Forelimb muscle (tissue), 1 donor: ENCODE measurements around the gene LRMDA. TPM values are rescaled to one million over a fixed set of nuclear protein-coding genes. Genes with fewer than 3 reads are reported as not detected.
"Not testable (repeated sequence)": the region's sequence is repeated elsewhere in the genome, so short reads cannot be mapped to it uniquely, and the experiment has no call there.

ENCODE experiments used
- DNase-seq: peaks from one replicate; pipeline ENCODE4 v3.0.0-alpha.2; 2013; ENCODE audit warnings: low read depth
- polyA plus RNA-seq: library from polyadenylated mRNA; unstranded; fragments of 120-200 nt; gene quantifications from one replicate; pipeline ENCODE4 v1.2.1, GENCODE V29; 2013; ENCODE audit not compliant: insufficient read length

The LRMDA gene
- polyA plus RNA-seq, 1 donor = 5.1 TPM

GRCh38 chr10:76488602-76489001 lies 1057.2 kb downstream of the LRMDA start:
- no peak for DNase-seq

- DNase-seq = no peak
Observed at GRCh38 chr10:76491216-76491615, 1059.8 kb downstream of the LRMDA start.

- DNase-seq = no peak
Observed at GRCh38 chr10:76492026-76492425, 1060.6 kb downstream of the LRMDA start.

DNA sequence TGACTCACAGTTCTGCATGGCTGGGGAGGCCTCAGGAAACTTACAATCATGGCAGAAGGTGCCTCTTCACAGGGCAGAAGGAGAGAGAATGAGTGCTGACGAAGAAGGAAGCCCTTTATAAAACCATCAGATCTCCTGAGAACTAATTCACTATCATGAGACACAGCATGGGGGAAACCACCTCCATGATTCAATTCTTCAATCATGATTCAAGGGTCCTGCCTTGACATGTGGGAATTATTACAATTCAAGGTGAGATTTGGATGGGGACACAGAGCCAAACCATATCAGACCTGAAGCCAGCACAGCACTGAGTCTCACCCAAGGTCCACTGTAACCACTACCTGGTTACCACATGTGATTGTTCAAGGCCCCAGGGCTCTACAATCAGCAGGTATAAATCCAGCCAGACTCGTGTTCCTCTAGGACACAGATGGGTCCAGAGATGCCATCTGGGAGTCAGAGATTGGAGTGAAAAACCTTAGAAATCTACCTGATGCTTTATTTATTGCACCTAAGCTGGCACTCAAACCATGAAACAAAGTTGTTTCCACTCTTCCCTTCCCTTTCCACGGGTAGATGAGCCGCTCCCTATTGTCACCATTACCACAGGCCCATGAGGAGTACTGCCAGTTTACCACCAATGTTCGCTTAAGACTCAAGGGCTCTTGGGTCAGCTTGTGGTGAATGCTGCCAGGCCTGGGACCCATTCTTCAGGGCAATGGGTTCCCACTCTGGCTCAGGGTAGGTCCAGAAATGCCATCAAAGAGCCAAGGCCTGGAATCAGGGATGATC lies 1061.5 kb downstream of the LRMDA start:
- DNase-seq = no peak

- DNase-seq = no peak
Observed at GRCh38 chr10:76497666-76498065, 1066.2 kb downstream of the LRMDA start.

DNA sequence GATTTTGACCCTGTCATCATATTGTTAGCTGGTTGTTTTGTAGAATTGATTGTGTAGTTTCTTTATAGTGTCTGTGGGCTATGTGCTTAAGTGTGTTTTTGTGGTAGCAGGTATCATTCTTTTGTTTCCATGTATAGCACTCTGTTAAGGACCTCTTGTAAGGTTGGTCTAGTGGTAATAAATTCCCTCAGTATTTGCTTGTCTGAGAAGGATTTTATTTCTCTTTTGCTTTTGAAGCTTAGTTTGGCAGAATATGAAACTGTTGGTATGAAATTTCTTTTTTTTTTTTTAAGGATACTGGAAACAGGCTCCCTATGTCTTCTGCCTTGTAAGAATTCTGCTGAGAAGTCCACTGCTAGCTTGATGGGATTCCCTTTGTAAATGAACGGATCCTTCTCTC lies 1073.4 kb downstream of the LRMDA start:
- no peak for DNase-seq

DNA sequence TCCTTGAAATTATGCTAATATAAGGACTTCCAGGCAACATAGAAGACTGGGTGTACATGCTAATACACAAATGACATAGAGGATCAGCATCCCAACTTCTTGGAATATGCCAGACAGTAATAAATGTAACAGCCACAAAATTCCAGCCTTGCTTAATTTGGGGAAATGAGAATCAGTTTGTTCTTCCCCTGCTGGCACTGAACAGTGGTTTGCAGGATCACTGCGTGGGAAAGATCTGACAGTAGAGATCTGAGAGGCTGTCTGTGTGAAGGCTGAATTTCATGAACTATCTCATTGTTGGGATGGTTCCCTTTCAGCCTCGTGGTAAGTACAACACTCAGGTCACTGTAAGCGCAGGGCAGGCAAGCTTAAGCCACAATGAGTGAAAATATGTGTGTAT lies 1078.0 kb downstream of the LRMDA start:
- no peak for DNase-seq

- no peak for DNase-seq
Observed at GRCh38 chr10:76514321-76514720, 1082.9 kb downstream of the LRMDA start.

DNA sequence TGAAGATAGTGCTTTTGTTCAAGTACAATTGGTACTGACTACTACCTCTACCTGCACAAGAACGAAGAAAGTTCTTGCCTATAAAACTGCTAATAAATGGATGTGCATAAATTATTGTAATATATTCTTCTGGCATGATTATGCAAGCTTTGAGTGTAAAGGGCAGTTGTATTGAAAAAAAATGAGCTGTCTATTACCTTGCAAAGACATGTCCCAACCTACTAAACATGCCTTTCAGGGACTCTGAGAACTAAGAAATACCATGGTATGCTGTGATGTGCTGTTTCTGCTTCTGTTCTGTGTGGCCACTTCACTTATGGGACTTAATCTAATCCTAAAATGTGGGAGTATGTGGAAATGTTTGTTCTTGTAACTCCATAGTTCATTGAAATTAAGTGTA lies 1083.4 kb downstream of the LRMDA start:
- DNase-seq = no peak

- no peak for DNase-seq
Observed at GRCh38 chr10:76522547-76522946, 1091.1 kb downstream of the LRMDA start.

DNA sequence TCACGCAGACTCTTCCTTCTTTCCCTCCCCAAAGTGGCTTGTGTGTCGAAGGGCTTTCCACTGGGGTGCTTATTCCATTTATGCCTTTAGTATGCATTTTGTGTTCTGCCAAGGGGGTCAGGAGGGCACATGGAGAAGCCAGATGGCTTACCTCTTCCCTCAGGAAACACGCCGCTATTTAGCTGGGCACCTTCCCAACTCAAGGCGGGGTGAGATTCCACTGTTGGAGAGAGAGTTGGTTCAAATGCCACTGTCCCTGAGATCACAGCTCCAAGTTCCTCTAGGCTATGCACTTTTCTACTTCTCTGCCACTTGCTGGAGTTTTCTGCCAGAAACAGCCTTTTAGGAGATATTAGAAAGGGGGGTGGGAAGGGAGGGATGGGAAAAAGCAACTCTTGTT lies 1091.8 kb downstream of the LRMDA start:
- no peak for DNase-seq

- no peak for DNase-seq
Observed at GRCh38 chr10:76523791-76524351, 1092.4 kb downstream of the LRMDA start.

GRCh38 chr10:76526833-76527232 lies 1095.4 kb downstream of the LRMDA start:
- DNase-seq = not testable (repeated sequence)

DNA sequence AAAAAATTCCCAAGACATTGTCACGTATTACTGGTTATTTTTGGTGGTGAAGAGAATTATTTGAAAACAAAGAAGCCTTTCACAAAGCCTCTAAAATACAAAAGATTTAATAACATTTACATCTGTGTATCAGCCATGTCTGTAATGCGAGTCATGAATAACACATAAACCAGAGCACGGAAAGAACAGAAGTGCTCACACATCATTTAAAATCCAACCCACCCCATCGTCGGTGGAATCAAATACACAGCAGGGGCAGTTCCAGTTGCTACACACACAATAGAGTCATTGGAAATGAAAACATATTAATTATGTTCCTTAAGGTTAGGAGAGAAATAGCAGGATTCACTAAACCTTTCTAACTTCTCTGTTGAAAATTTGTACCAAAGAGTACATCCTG lies 1108.9 kb downstream of the LRMDA start:
- DNase-seq = no peak

DNA sequence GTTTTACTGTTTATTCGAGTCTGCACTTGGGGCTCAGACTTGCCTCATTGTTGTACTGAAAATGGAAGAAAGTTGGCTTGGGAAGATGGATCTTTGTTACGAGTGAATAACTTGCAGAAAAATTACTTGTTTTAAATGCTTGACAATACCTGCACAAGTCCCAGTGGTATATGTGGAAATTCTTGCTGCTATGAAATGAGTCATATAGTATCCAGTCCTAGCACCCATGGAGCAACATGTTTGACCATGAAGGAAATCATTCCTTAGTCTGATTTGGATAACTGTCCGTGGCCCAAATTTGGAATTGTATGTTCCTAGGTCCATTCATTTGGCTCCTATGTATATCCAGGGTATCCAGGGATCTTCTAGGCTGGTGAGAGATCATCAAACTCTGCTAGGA lies 1109.4 kb downstream of the LRMDA start:
- DNase-seq = no peak

DNA sequence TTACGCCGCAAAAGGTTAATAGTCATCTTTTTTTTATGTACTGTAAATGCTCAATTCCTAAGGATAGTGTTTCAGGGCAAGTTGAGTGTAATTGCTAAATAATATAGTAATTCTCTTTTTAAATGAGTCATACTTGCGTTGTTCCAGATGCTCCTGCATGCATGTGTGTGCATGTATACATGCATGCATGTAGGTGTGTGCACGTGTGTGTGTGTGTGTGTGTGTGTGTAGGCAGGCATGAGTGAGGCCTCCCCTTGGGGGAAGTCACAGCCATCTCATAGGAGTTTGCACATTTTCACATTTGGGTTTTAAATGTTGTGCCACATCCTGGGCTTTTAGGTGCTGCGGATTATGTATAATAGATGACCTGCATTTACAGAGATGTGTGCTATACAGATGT lies 1110.4 kb downstream of the LRMDA start:
- no peak for DNase-seq

DNA sequence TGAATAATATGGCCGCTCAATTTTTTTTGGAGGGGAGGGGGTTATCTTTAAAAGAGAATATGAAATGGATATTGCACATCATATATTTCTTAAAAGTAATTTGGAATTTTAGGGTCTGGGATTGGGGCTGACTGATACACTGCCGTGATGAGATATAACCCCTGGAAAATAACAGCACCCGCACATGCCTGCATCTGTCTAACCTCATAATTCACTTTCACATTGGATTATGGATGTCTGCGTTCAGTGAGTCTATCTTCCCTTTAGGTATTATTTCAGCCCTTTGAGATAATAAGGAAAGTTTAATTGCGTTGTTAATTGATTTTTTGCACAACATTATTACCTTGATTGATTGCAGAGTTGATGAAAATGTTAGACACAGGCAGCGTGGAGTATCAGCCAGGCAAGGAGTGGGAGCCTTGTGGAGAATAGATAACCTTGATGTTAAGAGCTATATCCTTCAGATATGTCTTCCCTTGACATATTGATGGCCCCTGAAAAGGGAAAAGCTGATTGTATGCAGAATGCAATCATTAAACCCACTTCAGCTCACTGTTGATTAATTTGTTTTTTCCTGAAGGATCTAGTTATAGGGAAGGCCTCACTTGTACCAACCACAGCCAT lies 1111.0 kb downstream of the LRMDA start:
- no peak for DNase-seq

DNA sequence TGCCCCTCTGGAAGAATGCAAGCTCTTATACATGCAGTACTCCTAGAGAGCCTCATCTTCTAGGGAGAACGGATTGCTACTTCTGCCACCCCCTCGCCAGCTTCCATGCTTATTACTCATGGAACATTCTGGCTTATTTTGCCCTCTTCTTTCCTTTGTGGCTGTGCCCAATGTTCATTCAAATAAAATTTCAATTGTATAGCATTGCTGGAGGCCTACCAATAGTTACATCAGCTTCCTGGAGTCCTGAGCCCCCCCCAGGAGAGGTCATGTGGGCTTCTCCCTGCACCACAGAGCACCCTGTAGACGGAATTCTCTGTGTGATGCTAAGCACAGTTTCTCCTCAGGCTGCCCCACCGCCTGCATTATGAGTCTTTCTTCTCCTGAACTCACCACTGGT lies 1112.2 kb downstream of the LRMDA start:
- DNase-seq = no peak

DNA sequence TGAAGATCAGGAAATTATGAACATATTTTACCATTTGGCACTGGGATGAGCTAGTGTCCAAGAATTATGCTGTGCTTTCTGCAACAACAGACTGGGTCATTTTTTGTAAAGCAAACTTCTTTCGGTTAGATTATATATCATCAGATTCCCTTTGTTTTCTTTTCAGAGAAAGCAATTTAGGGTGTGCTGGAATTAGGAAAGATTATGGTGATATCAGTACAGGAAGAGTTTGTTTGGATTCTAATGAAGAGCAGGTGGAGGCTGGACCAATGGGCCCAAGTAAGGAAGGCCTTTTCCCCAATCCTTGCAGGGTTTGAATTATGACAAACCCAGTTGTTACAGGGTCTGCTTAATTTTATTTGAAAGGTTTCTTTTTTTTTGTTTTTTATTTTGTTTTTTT lies 1113.4 kb downstream of the LRMDA start:
- no peak for DNase-seq

GRCh38 chr10:76546411-76546810 lies 1115.0 kb downstream of the LRMDA start:
- no peak for DNase-seq

DNA sequence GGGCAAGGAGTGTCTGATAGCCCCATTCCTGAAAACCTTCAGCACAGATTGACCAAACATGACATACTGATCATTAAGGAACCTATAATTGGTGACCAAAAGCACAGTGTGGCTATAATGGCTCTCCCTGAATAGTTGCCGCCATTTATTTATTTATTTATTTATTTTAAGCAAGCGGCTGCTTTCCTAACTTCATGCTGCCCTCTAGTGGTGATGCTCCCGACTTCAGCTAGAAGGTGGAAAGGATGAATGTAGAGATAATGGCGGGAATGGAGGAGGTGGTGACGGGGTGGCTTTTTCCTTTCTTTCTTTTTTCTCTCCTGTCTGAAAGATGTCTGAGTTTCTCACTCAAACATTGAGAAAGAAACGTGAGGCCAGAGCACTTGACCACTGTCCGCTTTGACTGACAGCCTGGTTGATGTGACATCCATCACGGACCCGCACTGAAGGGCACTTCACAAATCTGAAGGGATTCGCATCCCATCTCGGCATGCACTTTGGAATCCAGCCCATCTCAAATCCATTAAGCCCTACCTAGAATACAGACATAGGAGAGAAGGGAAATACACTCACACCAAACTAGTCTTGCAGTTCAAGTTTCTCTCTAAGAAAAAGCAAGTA lies 1116.0 kb downstream of the LRMDA start:
- DNase-seq = peak; percentile 67

DNA sequence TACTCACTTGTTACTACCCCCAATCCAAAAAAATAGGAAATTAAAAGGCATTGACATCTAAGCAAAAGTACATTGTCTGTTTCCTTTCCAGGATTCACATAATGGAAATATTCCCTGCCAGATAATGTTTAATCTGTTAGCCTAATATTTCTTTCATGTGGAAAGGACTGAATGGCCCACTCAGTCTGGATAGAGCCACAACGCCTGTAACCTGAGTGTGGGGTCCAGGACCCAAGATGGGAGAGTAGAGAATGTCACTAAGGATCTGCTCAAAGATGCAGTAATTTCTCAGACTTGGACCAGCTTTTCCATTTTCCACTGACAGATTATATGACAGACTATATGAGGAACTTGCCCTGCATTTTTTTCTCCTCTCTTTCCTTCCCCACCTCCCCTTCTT lies 1117.3 kb downstream of the LRMDA start:
- DNase-seq = peak; percentile 44

DNA sequence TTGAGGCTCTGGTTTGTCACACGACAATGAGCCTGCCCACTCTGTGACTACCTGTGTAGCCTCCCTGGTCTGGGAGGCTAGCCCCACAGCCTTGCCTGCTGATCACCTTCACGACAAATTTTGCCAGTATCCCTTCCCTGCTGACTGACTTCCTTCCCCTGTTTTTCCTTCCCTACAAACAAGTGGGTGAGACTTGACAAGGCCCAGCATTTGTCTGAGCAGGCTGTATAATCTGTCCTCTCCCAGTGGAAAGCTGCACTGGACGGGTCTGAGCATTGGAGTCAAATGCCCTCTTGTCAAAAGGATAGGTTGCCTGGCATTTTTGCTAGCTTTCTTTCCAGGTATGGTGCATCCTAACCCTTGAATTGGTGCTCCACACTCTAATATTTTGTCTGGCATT lies 1117.7 kb downstream of the LRMDA start:
- no peak for DNase-seq
